RWPE2 (cell line): ENCODE data around the gene CRYZ.

ENCODE experiments used
- ATAC-seq: fragments of 200-7000 bp; cut with Tn5 transposase; 3 replicates; pipeline ENCODE4 v1.9.1; 2021; ENCODE audit warnings: low read depth
- DNase-seq: peaks from one replicate; pipeline ENCODE4 v3.0.0-alpha.2; 2020; ENCODE audit warnings: low spot score
- H3K27ac ChIP-seq: fragments of 450-650 bp; 2 replicates; pipeline ENCODE4 v1.5.1; 2017; ENCODE audit warnings: mild to moderate bottlenecking; ENCODE audit not compliant: poor library complexity, severe bottlenecking
- H3K27me3 ChIP-seq: fragments of 250-450 bp; sonication (Bioruptor Pico); 2 replicates; pipeline ENCODE4 v1.5.1; 2021; ENCODE audit warnings: mild to moderate bottlenecking, moderate library complexity; ENCODE audit not compliant: insufficient read depth, poor library complexity, severe bottlenecking
- H3K36me3 ChIP-seq: fragments of 250-450 bp; sonication (Bioruptor Pico); 2 replicates; pipeline ENCODE4 v1.5.1; 2020; ENCODE audit warnings: low read depth, mild to moderate bottlenecking, moderate library complexity
- H3K4me1 ChIP-seq: fragments of 250-450 bp; sonication (Bioruptor Pico); 2 replicates; pipeline ENCODE4 v1.5.1; 2021; ENCODE audit warnings: mild to moderate bottlenecking, moderate library complexity; ENCODE audit not compliant: insufficient read depth, poor library complexity, severe bottlenecking
- H3K4me3 ChIP-seq: fragments of 250-450 bp; sonication (Bioruptor Pico); 2 replicates; pipeline ENCODE4 v1.5.1; 2021; ENCODE audit warnings: mild to moderate bottlenecking, moderate library complexity; ENCODE audit not compliant: severe bottlenecking
- H3K9me3 ChIP-seq: fragments of 250-450 bp; sonication (Bioruptor Pico); 2 replicates; pipeline ENCODE4 v1.5.1; 2021; ENCODE audit warnings: mild to moderate bottlenecking, moderate library complexity; ENCODE audit not compliant: severe bottlenecking
- CTCF ChIP-seq: fragments of 450-650 bp; IDR thresholded peaks from one replicate; pipeline ENCODE4 v1.5.1; 2017; ENCODE audit warnings: mild to moderate bottlenecking, moderate library complexity; ENCODE audit not compliant: poor library complexity, severe bottlenecking

CRYZ gene

GRCh38 chr1:74732960-74733603 is at the start of gene CRYZ, which contains the start of gene TYW3:
Gene CRYZ, minus strand, starts transcription at chr1:74733050. Its CDS starts 8,229 bp downstream, at chr1:74724821.
Gene TYW3, plus strand, starts transcription at chr1:74733152. Its CDS starts 93 bp downstream, at chr1:74733245.
- no peak for TF ChIP-seq CTCF
- Histone ChIP-seq H3K27ac (peak within 1 kb of the TSS; percentile 69), H3K27me3 (no peaks in the 10 kb centered on the region), H3K4me1 (peaks cover 14% of the 10 kb centered on the region), H3K36me3 (peaks cover 21% of the 10 kb centered on the region), H3K9me3 (no peaks in the 10 kb centered on the region), H3K4me3 (peak within 1 kb of the TSS; percentile 71)
- DNase-seq = peak; percentile 84
- ATAC-seq = peak; percentile 88

GRCh38 chr1:74780594-74780993 is 47.7 kb upstream of the CRYZ start:
- DNase-seq (no peak), ATAC-seq (no peak)
- Histone ChIP-seq H3K9me3 (no peaks in the 10 kb centered on the region), H3K4me1 (no peaks in the 10 kb centered on the region), H3K27ac (no peak overlapping the region), H3K27me3 (peaks cover 16% of the 10 kb centered on the region), H3K36me3 (no peaks in the 10 kb centered on the region), H3K4me3 (no peak overlapping the region)
- no peak for TF ChIP-seq CTCF

- DNase-seq = no peak
- Histone ChIP-seq H3K36me3 (no peaks in the 10 kb centered on the region), H3K9me3 (no peaks in the 10 kb centered on the region), H3K27me3 (peaks cover 17% of the 10 kb centered on the region), H3K4me1 (no peaks in the 10 kb centered on the region), H3K4me3 (no peak overlapping the region), H3K27ac (no peak overlapping the region)
- ATAC-seq = no peak
- no peak for TF ChIP-seq CTCF
Measured at GRCh38 chr1:74779750-74780149, 46.9 kb upstream of the CRYZ start.

GRCh38 chr1:74777525-74777924 is 44.7 kb upstream of the CRYZ start:
- Histone ChIP-seq H3K36me3 (no peaks in the 10 kb centered on the region), H3K27me3 (peaks cover 30% of the 10 kb centered on the region), H3K27ac (no peak overlapping the region), H3K4me3 (no peak overlapping the region), H3K9me3 (no peaks in the 10 kb centered on the region), H3K4me1 (no peaks in the 10 kb centered on the region)
- DNase-seq (no peak), ATAC-seq (no peak)
- TF ChIP-seq CTCF = no peak

- no peak for ATAC-seq
- DNase-seq = no peak
- Histone ChIP-seq H3K36me3 (no peaks in the 10 kb centered on the region), H3K27ac (no peak overlapping the region), H3K9me3 (no peaks in the 10 kb centered on the region), H3K27me3 (peaks cover 26% of the 10 kb centered on the region), H3K4me3 (no peak overlapping the region), H3K4me1 (no peaks in the 10 kb centered on the region)
- no peak for TF ChIP-seq CTCF
Measured at GRCh38 chr1:74775735-74776134, 42.9 kb upstream of the CRYZ start.
